Psoas muscle (tissue), 8 donors: ENCODE data around the gene FAHD2A. TPM values are rescaled to one million over a fixed set of nuclear protein-coding genes. Genes with fewer than 3 reads are reported as not detected.

ENCODE experiments used
- ATAC-seq, 4 donors: fragments of 200-7000 bp; cut with Tn5 transposase; one replicate each; pipeline ENCODE4 v1.9.1; 2020; ENCODE audit warnings: moderate library complexity in 3 of 4, mild to moderate bottlenecking in 2 of 4
- DNase-seq, 2 donors: peaks; one replicate each; pipeline ENCODE4 v3.0.0-alpha.2; 2020
- H3K27ac ChIP-seq: fragments of 200-600 bp; one replicate; pipeline ENCODE4 v1.8.0; 2022
- H3K27me3 ChIP-seq, 3 donors: fragments of 200-600 bp in 1 of 3; one replicate each; pipeline versions ENCODE4 v1.6.1 to v1.8.0; 2013 to 2022; ENCODE audit warnings: low read length in 2 of 3, mild to moderate bottlenecking in 2 of 3, moderate library complexity in 1 of 3; ENCODE audit not compliant: insufficient read depth in 3 of 3
- H3K36me3 ChIP-seq, 2 donors: fragments of 200-600 bp in 1 of 2; one replicate each; pipeline versions ENCODE4 v1.6.1 to v1.8.0; 2013 to 2022; ENCODE audit warnings: low read depth in 1 of 2, mild to moderate bottlenecking in 1 of 2, moderate library complexity in 1 of 2; ENCODE audit not compliant: insufficient read depth in 1 of 2
- H3K4me1 ChIP-seq: fragments of 200-600 bp; one replicate; pipeline ENCODE4 v1.8.0; 2022
- H3K4me3 ChIP-seq: fragments of 200-600 bp; one replicate; pipeline ENCODE4 v1.8.0; 2022; ENCODE audit warnings: mild to moderate bottlenecking
- H3K9me3 ChIP-seq: fragments of 200-600 bp; one replicate; pipeline ENCODE4 v1.8.0; 2022
- WGBS, 3 donors: extraction: QIAGEN DNeasy Blood & Tissue Kit; methylation state at CpG; one replicate each; pipeline versions ENCODE4 v1.1.6 to v1.1.7; 2013; 5-methylcytosine and 5-hydroxymethylcytosine counted together
- intact Hi-C, 2 donors: fragments of 100-400 bp; cut with DNase I; formaldehyde crosslinking; loops; one replicate each; pipeline versions ENCODE4 v1.11.0 to v1.14.2; 2022
- polyA plus RNA-seq, 3 donors: library from polyadenylated mRNA; stranded (reverse); fragments of 200-250 nt; gene quantifications; one replicate each; pipeline ENCODE4 v1.2.3, GENCODE V29; 2013
- total RNA-seq, 4 donors: library from RNA; stranded (reverse); fragmentation: NEBNext Ultra II Directional in 2 of 4; extraction: Animal tissue kit (Norgen Biotek cat#: 25700) in 2 of 4; gene quantifications; one replicate each; pipeline versions ENCODE4 v1.2.1 to v1.2.4, GENCODE V29; 2021 to 2023
- TF ChIP-seq, protein P1 (sequence below): fragments of 200-600 bp; IDR thresholded peaks from one replicate; pipeline ENCODE4 v1.8.0; 2022; ENCODE audit warnings: antibody characterized with exemption
- donor health status: healthy with polysubstance abuse.
- donor health status: DM: no; HTN: no; CAD: no; lungs with moderate emphysema.
- donor health status: Bipolar disorder and iron deficiency.
- donor health status: healthy.
- donor health status: DM: yes; HTN: yes; CAD: no.
- donor health status: DM: no; HTN: no; CAD: no.
- donor health status: DM: no; HTN: no; CAD: no.
- donor health status: DM: yes; HTN: yes; CAD: no.

The FAHD2A gene
- total and polyA plus RNA-seq, 7 donors = 21.9 to 39.0 (median 28.4) TPM

DNA sequence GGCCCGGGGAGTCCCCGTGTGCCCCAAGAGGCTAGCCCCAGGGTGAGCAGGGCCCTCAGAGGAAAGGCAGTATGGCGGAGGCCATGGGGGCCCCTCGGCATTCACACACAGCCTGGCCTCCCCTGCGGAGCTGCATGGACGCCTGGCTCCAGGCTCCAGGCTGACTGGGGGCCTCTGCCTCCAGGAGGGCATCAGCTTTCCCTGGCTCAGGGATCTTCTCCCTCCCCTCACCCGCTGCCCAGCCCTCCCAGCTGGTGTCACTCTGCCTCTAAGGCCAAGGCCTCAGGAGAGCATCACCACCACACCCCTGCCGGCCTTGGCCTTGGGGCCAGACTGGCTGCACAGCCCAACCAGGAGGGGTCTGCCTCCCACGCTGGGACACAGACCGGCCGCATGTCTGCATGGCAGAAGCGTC, 16.9 kb upstream of the FAHD2A start:
- WGBS, 3 donors = 32 to 54% (median 45%) methylated on average over 10 to 12 of the region's 12 CpGs
- Histone ChIP-seq H3K4me1 (no peaks in the 10 kb centered on the region), H3K27me3 (peaks cover 0 to 18% (median 11%) of the 10 kb centered on the region in 3 donors), H3K36me3 (no peaks in the 10 kb centered on the region), H3K9me3 (no peaks in the 10 kb centered on the region), H3K27ac (no peak overlapping the region), H3K4me3 (no peak overlapping the region)
- intact Hi-C loops = loop anchor here in 1 of 2 donors (5.0 kb wide), 1 partner anchor 38 kb away; no protein-coding TSS in a partner anchor
- TF ChIP-seq, protein P1, sequence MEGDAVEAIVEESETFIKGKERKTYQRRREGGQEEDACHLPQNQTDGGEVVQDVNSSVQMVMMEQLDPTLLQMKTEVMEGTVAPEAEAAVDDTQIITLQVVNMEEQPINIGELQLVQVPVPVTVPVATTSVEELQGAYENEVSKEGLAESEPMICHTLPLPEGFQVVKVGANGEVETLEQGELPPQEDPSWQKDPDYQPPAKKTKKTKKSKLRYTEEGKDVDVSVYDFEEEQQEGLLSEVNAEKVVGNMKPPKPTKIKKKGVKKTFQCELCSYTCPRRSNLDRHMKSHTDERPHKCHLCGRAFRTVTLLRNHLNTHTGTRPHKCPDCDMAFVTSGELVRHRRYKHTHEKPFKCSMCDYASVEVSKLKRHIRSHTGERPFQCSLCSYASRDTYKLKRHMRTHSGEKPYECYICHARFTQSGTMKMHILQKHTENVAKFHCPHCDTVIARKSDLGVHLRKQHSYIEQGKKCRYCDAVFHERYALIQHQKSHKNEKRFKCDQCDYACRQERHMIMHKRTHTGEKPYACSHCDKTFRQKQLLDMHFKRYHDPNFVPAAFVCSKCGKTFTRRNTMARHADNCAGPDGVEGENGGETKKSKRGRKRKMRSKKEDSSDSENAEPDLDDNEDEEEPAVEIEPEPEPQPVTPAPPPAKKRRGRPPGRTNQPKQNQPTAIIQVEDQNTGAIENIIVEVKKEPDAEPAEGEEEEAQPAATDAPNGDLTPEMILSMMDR = no peak
- peak in 1 of 4 donors; percentile 18 for ATAC-seq
- DNase-seq = no peak

- TF ChIP-seq, protein P1 = no peak
- no peak for ATAC-seq
- DNase-seq = no peak
- Histone ChIP-seq H3K27me3 (peaks cover 0 to 18% (median 11%) of the 10 kb centered on the region in 3 donors), H3K4me3 (no peak overlapping the region), H3K36me3 (no peaks in the 10 kb centered on the region), H3K27ac (no peak overlapping the region), H3K4me1 (no peaks in the 10 kb centered on the region), H3K9me3 (no peaks in the 10 kb centered on the region)
- WGBS, 3 donors = 55 to 69% (median 63%) methylated on average over 6 of the region's 6 CpGs
- intact Hi-C loops = loop anchor here in 1 of 2 donors (5.0 kb wide), 1 partner anchor 39 kb away; no protein-coding TSS in a partner anchor
Observed at GRCh38 chr2:95386031-95386430, 16.5 kb upstream of the FAHD2A start.

GRCh38 chr2:95387358-95387757, 15.2 kb upstream of the FAHD2A start:
- Histone ChIP-seq H3K27ac (no peak overlapping the region), H3K4me3 (no peak overlapping the region), H3K36me3 (no peaks in the 10 kb centered on the region), H3K27me3 (peaks cover 0 to 16% (median 11%) of the 10 kb centered on the region in 3 donors), H3K4me1 (no peaks in the 10 kb centered on the region), H3K9me3 (no peaks in the 10 kb centered on the region)
- DNase-seq = no peak
- WGBS, 3 donors = 79 to 85% (median 84%) methylated on average over 7 of the region's 7 CpGs
- intact Hi-C loops = loop anchor here in 1 of 2 donors (5.0 kb wide), 1 partner anchor 40 kb away; no protein-coding TSS in a partner anchor
- ATAC-seq = no peak
- TF ChIP-seq, protein P1 = no peak

- Histone ChIP-seq H3K27ac (no peak overlapping the region), H3K9me3 (no peaks in the 10 kb centered on the region), H3K36me3 (no peaks in the 10 kb centered on the region), H3K27me3 (peaks cover 0 to 11% (median 9%) of the 10 kb centered on the region in 3 donors), H3K4me1 (no peaks in the 10 kb centered on the region), H3K4me3 (no peak overlapping the region)
- WGBS, 3 donors = 85 to 90% (median 89%) methylated on average over 14 of the region's 14 CpGs
- no peak for DNase-seq
- TF ChIP-seq, protein P1 = no peak
- no peak for ATAC-seq
- intact Hi-C loops = loop anchor here in 1 of 2 donors (5.0 kb wide), 1 partner anchor 41 kb away; no protein-coding TSS in a partner anchor
Observed at GRCh38 chr2:95388091-95388692, 14.3 kb upstream of the FAHD2A start.
